Endodermal cell (in vitro differentiated cells): ENCODE data around the gene MECR. TPM values are rescaled to one million over a fixed set of nuclear protein-coding genes. Genes with fewer than 3 reads are reported as not detected.

Experiments
- DNase-seq: peaks from one replicate; pipeline ENCODE4 v3.0.0-alpha.2; 2017
- H3K27ac ChIP-seq: 2 replicates; pipeline ENCODE4 v1.5.1; 2013; ENCODE audit warnings: mild to moderate bottlenecking, low read depth, low read length, moderate library complexity
- H3K27me3 ChIP-seq: 2 replicates; pipeline ENCODE4 v1.6.1; 2013; ENCODE audit warnings: mild to moderate bottlenecking, low read length, moderate library complexity; ENCODE audit not compliant: insufficient read depth, control insufficient read depth, poor library complexity, severe bottlenecking
- H3K36me3 ChIP-seq: 2 replicates; pipeline ENCODE4 v1.7.0; 2013; ENCODE audit warnings: mild to moderate bottlenecking, low read length, moderate library complexity; ENCODE audit not compliant: control insufficient read depth, insufficient read depth
- H3K4me1 ChIP-seq: one replicate; pipeline ENCODE4 v1.7.0; 2013; ENCODE audit warnings: low read length; ENCODE audit not compliant: control insufficient read depth, insufficient read depth
- H3K4me3 ChIP-seq: 2 replicates; pipeline ENCODE4 v1.5.1; 2013; ENCODE audit warnings: mild to moderate bottlenecking, low read length, moderate library complexity
- H3K9ac ChIP-seq: 2 replicates; pipeline ENCODE4 v1.6.1; 2013; ENCODE audit warnings: mild to moderate bottlenecking, low read length, moderate library complexity; ENCODE audit not compliant: poor library complexity, severe bottlenecking; ENCODE audit errors: extremely low read depth
- H3K9me3 ChIP-seq: 2 replicates; pipeline ENCODE4 v1.6.1; 2013; ENCODE audit warnings: mild to moderate bottlenecking, low read length, moderate library complexity; ENCODE audit not compliant: control insufficient read depth
- H3K27ac Mint-ChIP-seq: 2 replicates; pipeline ENCODE4 v1.8.0; 2020; ENCODE audit warnings: mixed read lengths
- H3K27me3 Mint-ChIP-seq: 2 replicates; pipeline ENCODE4 v1.8.0; 2021; ENCODE audit warnings: mild to moderate bottlenecking, mixed read lengths; ENCODE audit not compliant: insufficient read depth
- H3K36me3 Mint-ChIP-seq: 2 replicates; pipeline ENCODE4 v1.8.0; 2020; ENCODE audit warnings: low read depth, mixed read lengths
- H3K4me1 Mint-ChIP-seq: 2 replicates; pipeline ENCODE4 v1.8.0; 2020; ENCODE audit warnings: mixed read lengths
- H3K4me3 Mint-ChIP-seq: 2 replicates; pipeline ENCODE4 v1.8.0; 2020; ENCODE audit warnings: mild to moderate bottlenecking, moderate library complexity, mixed read lengths
- H3K9me3 Mint-ChIP-seq: 2 replicates; pipeline ENCODE4 v1.8.0; 2020; ENCODE audit warnings: mild to moderate bottlenecking, mixed read lengths
- CTCF ChIP-seq: fragments of 200-600 bp; sonication (generic); conservative IDR thresholded peaks from 2 replicates; pipeline ENCODE4 v1.5.0; 2021; ENCODE audit warnings: antibody characterized with exemption, mild to moderate bottlenecking
- WGBS, 2 experiments: methylation state at CpG; one replicate each; pipeline versions ENCODE4 v1.1.5 to v1.1.7; 2013; ENCODE audit warnings: missing lambda C conversion rate in 2 of 2, mixed read lengths in 1 of 2; ENCODE audit not compliant: insufficient coverage in 1 of 2, insufficient read length in 1 of 2; 5-methylcytosine and 5-hydroxymethylcytosine counted together
- total RNA-seq, 2 donors: library from RNA; stranded (reverse); fragmentation: NEBNext Ultra II Directional in 1 of 2; extraction: Animal tissue kit (Norgen Biotek cat#: 25700) in 1 of 2; gene quantifications; 2 replicates in 1 of 2; 3 replicates in 1 of 2; pipeline ENCODE4 v1.2.1, GENCODE V29; 2021

The MECR gene
- total RNA-seq, 2 donors from 2014 or later = 33.3 to 38.2 TPM

GRCh38 chr1:29181413-29182225, 49.1 kb downstream of the MECR start, which contains the start of gene SRSF4:
SRSF4 (minus strand) TSS chr1:29181900; CDS start chr1:29181752, 148 bp downstream.
- Histone ChIP-seq H3K9me3 (no peaks in the 10 kb centered on the region), H3K36me3 (peaks cover 25% of the 10 kb centered on the region), H3K4me1 (no peaks in the 10 kb centered on the region), H3K27ac (peak within 1 kb of the TSS; percentile 99), H3K4me3 (peak within 1 kb of the TSS; percentile 96), H3K9ac (peak within 1 kb of the TSS; percentile 97), H3K27me3 (no peaks in the 10 kb centered on the region)
- WGBS, 2 experiments = 0 to 1% methylated on average over 33 to 100 of the region's 100 CpGs
- Mint-ChIP-seq H3K9me3 (no peaks in the 10 kb centered on the region), H3K27me3 (no peaks in the 10 kb centered on the region), H3K36me3 (peaks cover 24% of the 10 kb centered on the region), H3K4me3 (peak within 1 kb of the TSS; percentile 95), H3K27ac (peak within 1 kb of the TSS; percentile 97), H3K4me1 (peaks cover 22% of the 10 kb centered on the region)
- TF ChIP-seq CTCF = peak; percentile 77
- peak; percentile 100 for DNase-seq

GRCh38 chr1:29180497-29181412, 50.0 kb downstream of the MECR start:
- TF ChIP-seq CTCF = no peak
- no peaks in the 10 kb centered on the region for H3K27me3 Mint-ChIP-seq
- peaks cover 23% of the 10 kb centered on the region for H3K4me1 Mint-ChIP-seq
- H3K27ac Mint-ChIP-seq = peak overlapping the region; percentile 97
- Histone ChIP-seq H3K9ac (peak overlapping the region; percentile 97), H3K4me1 (no peaks in the 10 kb centered on the region), H3K27me3 (no peaks in the 10 kb centered on the region), H3K4me3 (peak overlapping the region; percentile 96), H3K27ac (peak overlapping the region; percentile 99), H3K9me3 (peaks cover 5% of the 10 kb centered on the region), H3K36me3 (peaks cover 31% of the 10 kb centered on the region)
- peaks cover 30% of the 10 kb centered on the region for H3K36me3 Mint-ChIP-seq
- H3K9me3 Mint-ChIP-seq = peaks cover under 1% of the 10 kb centered on the region
- peak overlapping the region; percentile 95 for H3K4me3 Mint-ChIP-seq
- no peak for DNase-seq
- 3% methylated on average over 15 to 32 of the region's 32 CpGs for WGBS, 2 experiments

- no peak overlapping the region for H3K27ac ChIP-seq
- H3K27me3 ChIP-seq = no peaks in the 10 kb centered on the region
- Mint-ChIP-seq H3K27me3 (no peaks in the 10 kb centered on the region), H3K4me1 (peaks cover 23% of the 10 kb centered on the region), H3K27ac (no peak overlapping the region), H3K4me3 (peak overlapping the region; percentile 95), H3K36me3 (peaks cover 31% of the 10 kb centered on the region), H3K9me3 (peaks cover 2% of the 10 kb centered on the region)
- peak; percentile 9 for DNase-seq
- H3K4me1 ChIP-seq = no peaks in the 10 kb centered on the region
- H3K36me3 ChIP-seq = peaks cover 35% of the 10 kb centered on the region
- H3K9ac ChIP-seq = peak overlapping the region; percentile 97
- 71 to 100% methylated on average over 3 to 4 of the region's 4 CpGs for WGBS, 2 experiments
- TF ChIP-seq CTCF = no peak
- H3K4me3 ChIP-seq = peak overlapping the region; percentile 96
- peaks cover 5% of the 10 kb centered on the region for H3K9me3 ChIP-seq
Observed at GRCh38 chr1:29179641-29180184, 51.0 kb downstream of the MECR start.
